SK-N-SH treated with all-trans-retinoic acid at 6 μM for 48 hours (cell line): ENCODE measurements around the gene NAPSA.

ENCODE experiments used
- ATAC-seq: fragments of 200-7000 bp; cut with Tn5 transposase; 3 replicates; pipeline ENCODE4 v1.9.1; 2020; ENCODE audit warnings: mild to moderate bottlenecking, moderate library complexity
- ARNTL ChIP-seq: fragments of 450-650 bp; formaldehyde crosslinking; IDR thresholded peaks from 2 replicates; pipeline ENCODE4 v1.5.0; 2020; ENCODE audit warnings: low read depth, mild to moderate bottlenecking, moderate library complexity, borderline replicate concordance
- BACH2 ChIP-seq: fragments of 250-450 bp; sonication (Bioruptor Pico); IDR thresholded peaks from 2 replicates; pipeline ENCODE4 v1.9.0; 2021; ENCODE audit warnings: mild to moderate bottlenecking, borderline replicate concordance
- CSDC2 ChIP-seq: fragments of 250-450 bp; sonication (Bioruptor Pico); IDR thresholded peaks from 2 replicates; pipeline ENCODE4 v1.5.0; 2020; ENCODE audit warnings: mild to moderate bottlenecking, moderate library complexity
- ESRRG ChIP-seq: fragments of 250-450 bp; sonication (Bioruptor Pico); IDR thresholded peaks from 2 replicates; pipeline ENCODE4 v1.6.1; 2021; ENCODE audit warnings: mild to moderate bottlenecking
- GLIS3 ChIP-seq: fragments of 250-450 bp; sonication (Bioruptor Pico); IDR thresholded peaks from 2 replicates; pipeline ENCODE4 v1.5.0; 2020; ENCODE audit warnings: mild to moderate bottlenecking, moderate library complexity
- ISL1 ChIP-seq: fragments of 250-450 bp; sonication (Bioruptor Pico); IDR thresholded peaks from 2 replicates; pipeline ENCODE4 v2.1.2; 2022; ENCODE audit warnings: mild to moderate bottlenecking, moderate library complexity
- OSR1 ChIP-seq: fragments of 250-450 bp; sonication (Bioruptor Pico); IDR thresholded peaks from 2 replicates; pipeline ENCODE4 v1.8.0; 2022; ENCODE audit warnings: moderate library complexity, mild to moderate bottlenecking, inconsistent platforms
- PPARA ChIP-seq: fragments of 250-450 bp; sonication (Bioruptor Pico); IDR thresholded peaks from 2 replicates; pipeline ENCODE4 v1.5.0; 2020; ENCODE audit warnings: mild to moderate bottlenecking, borderline replicate concordance
- RARB ChIP-seq: fragments of 250-450 bp; sonication (Bioruptor Pico); IDR thresholded peaks from 2 replicates; pipeline ENCODE4 v1.8.0; 2021; ENCODE audit warnings: mild to moderate bottlenecking, moderate library complexity
- SNAI2 ChIP-seq: fragments of 250-450 bp; sonication (Bioruptor Pico); IDR thresholded peaks from 2 replicates; pipeline ENCODE4 v1.5.0; 2020; ENCODE audit warnings: mild to moderate bottlenecking, moderate library complexity
- TCF4 ChIP-seq: fragments of 250-450 bp; sonication (Bioruptor Pico); IDR thresholded peaks from 2 replicates; pipeline ENCODE4 v1.8.0; 2021; ENCODE audit warnings: mild to moderate bottlenecking, moderate library complexity, borderline replicate concordance
- TOX ChIP-seq: fragments of 250-450 bp; sonication (Bioruptor Pico); IDR thresholded peaks from 2 replicates; pipeline ENCODE4 v1.8.0; 2021; ENCODE audit warnings: mild to moderate bottlenecking, moderate library complexity, borderline replicate concordance
- ZC3H10 ChIP-seq: fragments of 250-450 bp; sonication (Bioruptor Pico); IDR thresholded peaks from 2 replicates; pipeline ENCODE4 v1.5.1; 2021; ENCODE audit warnings: mild to moderate bottlenecking, moderate library complexity
- ZFP3 ChIP-seq: fragments of 250-450 bp; sonication (Bioruptor Pico); IDR thresholded peaks from 2 replicates; pipeline ENCODE4 v1.5.0; 2020; ENCODE audit warnings: mild to moderate bottlenecking, moderate library complexity
- ZFP30 ChIP-seq: fragments of 450-650 bp; formaldehyde crosslinking; IDR thresholded peaks from 2 replicates; pipeline ENCODE4 v1.5.0; 2022; ENCODE audit warnings: mild to moderate bottlenecking, moderate library complexity
- ZNF565 ChIP-seq: fragments of 450-650 bp; formaldehyde crosslinking; conservative IDR thresholded peaks from 2 replicates; pipeline ENCODE4 v1.5.0; 2020; ENCODE audit warnings: low read depth, mild to moderate bottlenecking, moderate library complexity
- ZNF70 ChIP-seq: fragments of 450-650 bp; formaldehyde crosslinking; IDR thresholded peaks from 2 replicates; pipeline ENCODE4 v1.5.0; 2020; ENCODE audit warnings: mild to moderate bottlenecking, moderate library complexity
- ZNF8 ChIP-seq: fragments of 450-650 bp; formaldehyde crosslinking; IDR thresholded peaks from 2 replicates; pipeline ENCODE4 v1.5.0; 2020; ENCODE audit warnings: mild to moderate bottlenecking, moderate library complexity
- TF ChIP-seq, protein P1 (sequence below): fragments of 250-450 bp; sonication (Bioruptor Pico); IDR thresholded peaks from 2 replicates; pipeline ENCODE4 v1.5.0; 2020; ENCODE audit warnings: mild to moderate bottlenecking, moderate library complexity
- TF ChIP-seq, protein P2 (sequence below): fragments of 250-450 bp; sonication (Bioruptor Pico); IDR thresholded peaks from 2 replicates; pipeline ENCODE4 v1.8.0; 2020; ENCODE audit warnings: mild to moderate bottlenecking, moderate library complexity, borderline replicate concordance
- TF ChIP-seq, protein P3 (sequence below): fragments of 250-450 bp; sonication (Bioruptor Pico); IDR thresholded peaks from 2 replicates; pipeline ENCODE4 v1.5.1; 2021; ENCODE audit warnings: mild to moderate bottlenecking, moderate library complexity
- TF ChIP-seq, protein P4 (sequence below): fragments of 250-450 bp; sonication (Bioruptor Pico); IDR thresholded peaks from 2 replicates; pipeline ENCODE4 v1.8.0; 2021; ENCODE audit warnings: low read depth, mild to moderate bottlenecking, moderate library complexity, borderline replicate concordance
- TF ChIP-seq, protein P5 (sequence below): fragments of 250-450 bp; sonication (Bioruptor Pico); IDR thresholded peaks from 2 replicates; pipeline ENCODE4 v1.5.1; 2020; ENCODE audit warnings: low read depth, mild to moderate bottlenecking, moderate library complexity

The NAPSA gene

DNA sequence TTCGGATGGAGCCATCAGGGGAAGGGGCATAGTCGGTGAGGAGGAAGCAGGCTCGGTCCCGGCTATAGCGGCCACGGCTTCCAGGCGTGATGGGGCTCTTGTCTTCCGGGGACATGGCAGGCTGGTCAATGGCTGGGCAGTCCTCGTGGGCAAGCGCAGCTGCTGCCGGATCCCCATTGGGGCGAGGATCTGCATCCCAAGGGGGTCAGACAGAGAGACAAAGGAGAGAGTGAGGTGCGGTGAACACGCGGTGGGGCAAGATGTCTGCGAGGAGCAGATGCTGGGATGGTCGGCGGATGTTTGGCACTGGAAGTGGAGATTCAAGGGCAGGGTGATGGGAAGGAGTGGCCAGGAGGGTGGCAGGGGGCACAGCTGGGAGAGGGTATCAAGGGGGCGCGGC is 44.8 kb downstream of the NAPSA start:
- TF ChIP-seq, protein P1, sequence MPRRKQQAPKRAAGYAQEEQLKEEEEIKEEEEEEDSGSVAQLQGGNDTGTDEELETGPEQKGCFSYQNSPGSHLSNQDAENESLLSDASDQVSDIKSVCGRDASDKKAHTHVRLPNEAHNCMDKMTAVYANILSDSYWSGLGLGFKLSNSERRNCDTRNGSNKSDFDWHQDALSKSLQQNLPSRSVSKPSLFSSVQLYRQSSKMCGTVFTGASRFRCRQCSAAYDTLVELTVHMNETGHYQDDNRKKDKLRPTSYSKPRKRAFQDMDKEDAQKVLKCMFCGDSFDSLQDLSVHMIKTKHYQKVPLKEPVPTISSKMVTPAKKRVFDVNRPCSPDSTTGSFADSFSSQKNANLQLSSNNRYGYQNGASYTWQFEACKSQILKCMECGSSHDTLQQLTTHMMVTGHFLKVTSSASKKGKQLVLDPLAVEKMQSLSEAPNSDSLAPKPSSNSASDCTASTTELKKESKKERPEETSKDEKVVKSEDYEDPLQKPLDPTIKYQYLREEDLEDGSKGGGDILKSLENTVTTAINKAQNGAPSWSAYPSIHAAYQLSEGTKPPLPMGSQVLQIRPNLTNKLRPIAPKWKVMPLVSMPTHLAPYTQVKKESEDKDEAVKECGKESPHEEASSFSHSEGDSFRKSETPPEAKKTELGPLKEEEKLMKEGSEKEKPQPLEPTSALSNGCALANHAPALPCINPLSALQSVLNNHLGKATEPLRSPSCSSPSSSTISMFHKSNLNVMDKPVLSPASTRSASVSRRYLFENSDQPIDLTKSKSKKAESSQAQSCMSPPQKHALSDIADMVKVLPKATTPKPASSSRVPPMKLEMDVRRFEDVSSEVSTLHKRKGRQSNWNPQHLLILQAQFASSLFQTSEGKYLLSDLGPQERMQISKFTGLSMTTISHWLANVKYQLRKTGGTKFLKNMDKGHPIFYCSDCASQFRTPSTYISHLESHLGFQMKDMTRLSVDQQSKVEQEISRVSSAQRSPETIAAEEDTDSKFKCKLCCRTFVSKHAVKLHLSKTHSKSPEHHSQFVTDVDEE (CRISPR knock-in tag): no peak
- TF ChIP-seq ZFP3 (CRISPR knock-in tag) (no peak), SNAI2 (CRISPR knock-in tag) (no peak), GLIS3 (CRISPR knock-in tag) (no peak), CSDC2 (no peak), TCF4 (no peak), OSR1 (CRISPR knock-in tag) (no peak)
- TF ChIP-seq, protein P2, sequence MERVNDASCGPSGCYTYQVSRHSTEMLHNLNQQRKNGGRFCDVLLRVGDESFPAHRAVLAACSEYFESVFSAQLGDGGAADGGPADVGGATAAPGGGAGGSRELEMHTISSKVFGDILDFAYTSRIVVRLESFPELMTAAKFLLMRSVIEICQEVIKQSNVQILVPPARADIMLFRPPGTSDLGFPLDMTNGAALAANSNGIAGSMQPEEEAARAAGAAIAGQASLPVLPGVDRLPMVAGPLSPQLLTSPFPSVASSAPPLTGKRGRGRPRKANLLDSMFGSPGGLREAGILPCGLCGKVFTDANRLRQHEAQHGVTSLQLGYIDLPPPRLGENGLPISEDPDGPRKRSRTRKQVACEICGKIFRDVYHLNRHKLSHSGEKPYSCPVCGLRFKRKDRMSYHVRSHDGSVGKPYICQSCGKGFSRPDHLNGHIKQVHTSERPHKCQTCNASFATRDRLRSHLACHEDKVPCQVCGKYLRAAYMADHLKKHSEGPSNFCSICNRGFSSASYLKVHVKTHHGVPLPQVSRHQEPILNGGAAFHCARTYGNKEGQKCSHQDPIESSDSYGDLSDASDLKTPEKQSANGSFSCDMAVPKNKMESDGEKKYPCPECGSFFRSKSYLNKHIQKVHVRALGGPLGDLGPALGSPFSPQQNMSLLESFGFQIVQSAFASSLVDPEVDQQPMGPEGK (CRISPR knock-in tag): no peak

DNA sequence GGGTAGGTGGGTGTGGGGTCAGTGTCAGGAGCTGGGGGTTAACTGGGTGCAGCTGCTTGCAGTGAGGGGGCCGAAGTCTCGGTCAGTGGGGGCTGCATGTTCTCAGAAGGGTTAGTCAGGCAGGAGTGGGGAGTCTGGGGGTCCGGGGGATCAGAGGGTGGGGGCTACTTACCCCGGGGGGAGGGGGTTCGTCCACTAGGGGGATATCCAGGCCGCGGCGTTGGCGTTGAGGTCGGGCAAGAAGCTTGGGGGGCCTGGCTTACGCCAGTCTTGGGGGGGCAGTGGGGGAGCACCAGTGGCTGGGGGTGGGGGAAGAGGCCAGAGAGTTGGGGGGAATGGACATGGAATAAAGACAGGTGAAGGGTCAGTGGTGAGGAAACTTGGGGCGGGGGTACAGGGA is 45.4 kb downstream of the NAPSA start:
- TF ChIP-seq OSR1 (CRISPR knock-in tag) (no peak), RARB (CRISPR knock-in tag) (no peak), ARNTL (no peak), CSDC2 (no peak), ZNF70 (CRISPR knock-in tag) (no peak), TOX (CRISPR knock-in tag) (no peak), ZC3H10 (no peak), ESRRG (CRISPR knock-in tag) (no peak), ZFP30 (CRISPR knock-in tag) (no peak), SNAI2 (CRISPR knock-in tag) (no peak), PPARA (CRISPR knock-in tag) (no peak), TCF4 (no peak), BACH2 (CRISPR knock-in tag) (no peak), ISL1 (CRISPR knock-in tag) (no peak), ZFP3 (CRISPR knock-in tag) (no peak), ZNF8 (CRISPR knock-in tag) (no peak), GLIS3 (CRISPR knock-in tag) (no peak), ZNF565 (CRISPR knock-in tag) (no peak)
- TF ChIP-seq, protein P1 (CRISPR knock-in tag): no peak
- TF ChIP-seq, protein P3, sequence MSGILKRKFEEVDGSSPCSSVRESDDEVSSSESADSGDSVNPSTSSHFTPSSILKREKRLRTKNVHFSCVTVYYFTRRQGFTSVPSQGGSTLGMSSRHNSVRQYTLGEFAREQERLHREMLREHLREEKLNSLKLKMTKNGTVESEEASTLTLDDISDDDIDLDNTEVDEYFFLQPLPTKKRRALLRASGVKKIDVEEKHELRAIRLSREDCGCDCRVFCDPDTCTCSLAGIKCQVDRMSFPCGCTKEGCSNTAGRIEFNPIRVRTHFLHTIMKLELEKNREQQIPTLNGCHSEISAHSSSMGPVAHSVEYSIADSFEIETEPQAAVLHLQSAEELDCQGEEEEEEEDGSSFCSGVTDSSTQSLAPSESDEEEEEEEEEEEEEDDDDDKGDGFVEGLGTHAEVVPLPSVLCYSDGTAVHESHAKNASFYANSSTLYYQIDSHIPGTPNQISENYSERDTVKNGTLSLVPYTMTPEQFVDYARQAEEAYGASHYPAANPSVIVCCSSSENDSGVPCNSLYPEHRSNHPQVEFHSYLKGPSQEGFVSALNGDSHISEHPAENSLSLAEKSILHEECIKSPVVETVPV (CRISPR knock-in tag): no peak
- TF ChIP-seq, all 23 proteins: peak for 0
- no peak for ATAC-seq

More for the DNA sequence above, 44.8 kb downstream of the NAPSA start:
- ATAC-seq: no peak

DNA sequence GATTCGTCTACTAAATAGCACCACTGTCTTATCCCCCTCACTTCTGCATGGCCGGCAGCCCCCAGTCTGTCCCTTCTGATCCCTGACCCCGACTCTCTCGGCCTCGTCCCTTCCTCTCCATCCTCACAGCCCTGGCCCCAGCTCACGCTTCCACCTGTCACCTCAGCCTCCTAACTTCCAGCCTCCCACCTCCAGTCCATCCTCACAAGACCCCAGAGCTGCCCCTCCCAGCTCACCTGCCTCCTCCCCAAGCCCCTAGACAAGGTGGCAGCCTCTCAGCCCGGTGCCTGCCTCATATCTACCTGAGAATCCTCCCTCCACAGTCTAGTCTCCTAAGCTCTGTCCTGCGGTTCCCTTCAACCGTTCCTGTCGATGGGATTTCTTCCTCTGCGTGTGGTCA is 46.3 kb downstream of the NAPSA start:
- ATAC-seq: no peak
- TF ChIP-seq ZNF8 (CRISPR knock-in tag) (no peak), GLIS3 (CRISPR knock-in tag) (no peak), BACH2 (CRISPR knock-in tag) (no peak), ZNF70 (CRISPR knock-in tag) (no peak), SNAI2 (CRISPR knock-in tag) (no peak), ZC3H10 (no peak), ZNF565 (CRISPR knock-in tag) (no peak), ARNTL (no peak)
- TF ChIP-seq, protein P4, sequence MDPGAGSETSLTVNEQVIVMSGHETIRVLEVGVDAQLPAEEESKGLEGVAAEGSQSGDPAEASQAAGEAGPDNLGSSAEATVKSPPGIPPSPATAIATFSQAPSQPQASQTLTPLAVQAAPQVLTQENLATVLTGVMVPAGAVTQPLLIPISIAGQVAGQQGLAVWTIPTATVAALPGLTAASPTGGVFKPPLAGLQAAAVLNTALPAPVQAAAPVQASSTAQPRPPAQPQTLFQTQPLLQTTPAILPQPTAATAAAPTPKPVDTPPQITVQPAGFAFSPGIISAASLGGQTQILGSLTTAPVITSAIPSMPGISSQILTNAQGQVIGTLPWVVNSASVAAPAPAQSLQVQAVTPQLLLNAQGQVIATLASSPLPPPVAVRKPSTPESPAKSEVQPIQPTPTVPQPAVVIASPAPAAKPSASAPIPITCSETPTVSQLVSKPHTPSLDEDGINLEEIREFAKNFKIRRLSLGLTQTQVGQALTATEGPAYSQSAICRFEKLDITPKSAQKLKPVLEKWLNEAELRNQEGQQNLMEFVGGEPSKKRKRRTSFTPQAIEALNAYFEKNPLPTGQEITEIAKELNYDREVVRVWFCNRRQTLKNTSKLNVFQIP: no peak
- TF ChIP-seq, protein P5, sequence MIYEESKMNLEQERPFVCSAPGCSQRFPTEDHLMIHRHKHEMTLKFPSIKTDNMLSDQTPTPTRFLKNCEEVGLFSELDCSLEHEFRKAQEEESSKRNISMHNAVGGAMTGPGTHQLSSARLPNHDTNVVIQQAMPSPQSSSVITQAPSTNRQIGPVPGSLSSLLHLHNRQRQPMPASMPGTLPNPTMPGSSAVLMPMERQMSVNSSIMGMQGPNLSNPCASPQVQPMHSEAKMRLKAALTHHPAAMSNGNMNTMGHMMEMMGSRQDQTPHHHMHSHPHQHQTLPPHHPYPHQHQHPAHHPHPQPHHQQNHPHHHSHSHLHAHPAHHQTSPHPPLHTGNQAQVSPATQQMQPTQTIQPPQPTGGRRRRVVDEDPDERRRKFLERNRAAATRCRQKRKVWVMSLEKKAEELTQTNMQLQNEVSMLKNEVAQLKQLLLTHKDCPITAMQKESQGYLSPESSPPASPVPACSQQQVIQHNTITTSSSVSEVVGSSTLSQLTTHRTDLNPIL (CRISPR knock-in tag): no peak
